ENCODE measurements around the gene RMDN3. TPM values are rescaled to one million over a fixed set of nuclear protein-coding genes. Genes with fewer than 3 reads are reported as not detected.

Gene RMDN3
- total and polyA plus RNA-seq, 9 of the 15 experiments (the other 6 are each of a cell fraction or from before 2014, with no cell fraction given) = 8.1 to 38.2 (median 25.9) TPM

DNA sequence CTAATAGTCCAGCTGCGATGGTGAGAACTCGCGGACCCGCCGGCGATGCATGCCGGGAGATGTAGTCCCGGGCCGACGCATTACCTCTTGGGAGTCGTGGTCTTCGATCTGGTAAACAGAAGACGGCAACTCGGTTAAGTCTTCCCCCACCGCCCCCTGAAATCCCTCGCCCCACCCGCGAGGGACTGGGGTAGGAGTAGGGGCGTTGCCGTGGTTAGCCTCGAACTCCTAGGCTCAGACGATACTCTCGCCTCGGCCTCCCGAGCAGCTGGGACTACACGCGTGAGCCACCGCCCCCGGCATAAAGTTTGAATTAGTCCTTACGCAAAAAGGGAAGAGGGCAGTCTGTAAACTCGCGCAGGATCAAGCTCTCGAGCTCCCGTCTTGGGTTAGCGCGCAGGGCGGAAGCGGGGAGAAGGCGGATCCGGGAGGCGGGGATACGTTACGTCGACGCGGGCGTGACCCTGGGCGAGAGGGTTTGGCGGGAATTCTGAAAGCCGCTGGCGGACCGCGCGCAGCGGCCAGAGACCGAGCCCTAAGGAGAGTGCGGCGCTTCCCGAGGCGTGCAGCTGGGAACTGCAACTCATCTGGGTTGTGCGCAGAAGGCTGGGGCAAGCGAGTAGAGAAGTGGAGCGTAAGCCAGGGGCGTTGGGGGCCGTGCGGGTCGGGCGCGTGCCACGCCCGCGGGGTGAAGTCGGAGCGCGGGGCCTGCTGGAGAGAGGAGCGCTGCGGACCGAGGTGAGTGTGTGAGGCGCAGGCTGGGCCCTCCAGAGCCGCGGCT, 60.2 kb downstream of the RMDN3 start, which contains the start of gene RAD51 (continued):
- TF ChIP-seq, protein P1, sequence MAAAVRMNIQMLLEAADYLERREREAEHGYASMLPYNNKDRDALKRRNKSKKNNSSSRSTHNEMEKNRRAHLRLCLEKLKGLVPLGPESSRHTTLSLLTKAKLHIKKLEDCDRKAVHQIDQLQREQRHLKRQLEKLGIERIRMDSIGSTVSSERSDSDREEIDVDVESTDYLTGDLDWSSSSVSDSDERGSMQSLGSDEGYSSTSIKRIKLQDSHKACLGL (CRISPR knock-in tag; IDR thresholded peaks at IDR 0.05; ENCODE audit: borderline replicate concordance, poor library complexity, severe bottlenecking) = no peak
- TF ChIP-seq SREBF2 (CRISPR knock-in tag; IDR thresholded peaks at IDR 0.05) (no peak), NFE2 (IDR thresholded peaks at IDR 0.05; ENCODE audit: low read depth) (no peak; the same call in 1 of the 2 replicates), CAMTA2 (CRISPR knock-in tag; conservative IDR thresholded peaks at IDR 0.05) (no peak), KHSRP (IDR thresholded peaks at IDR 0.05) (no peak), ZNF77 (CRISPR knock-in tag; IDR thresholded peaks at IDR 0.05) (no peak), NBN (IDR thresholded peaks at IDR 0.05; ENCODE audit: low read depth) (no peak; the same call in 1 of the 2 replicates), ZBTB8A (IDR thresholded peaks at IDR 0.05; ENCODE audit: partially characterized antibody) (no peak), SIN3B (IDR thresholded peaks at IDR 0.05; ENCODE audit: low read depth) (peak; percentile 66; the same call in 1 of the 2 replicates), MTA1 (IDR thresholded peaks at IDR 0.05; ENCODE audit: borderline replicate concordance) (0 out of 2 replicates have a peak, but pooled peaks have one; percentile 21), ZNF175 (CRISPR knock-in tag; IDR thresholded peaks at IDR 0.05; ENCODE audit: low read depth) (no peak)
- TF ChIP-seq, protein P2, sequence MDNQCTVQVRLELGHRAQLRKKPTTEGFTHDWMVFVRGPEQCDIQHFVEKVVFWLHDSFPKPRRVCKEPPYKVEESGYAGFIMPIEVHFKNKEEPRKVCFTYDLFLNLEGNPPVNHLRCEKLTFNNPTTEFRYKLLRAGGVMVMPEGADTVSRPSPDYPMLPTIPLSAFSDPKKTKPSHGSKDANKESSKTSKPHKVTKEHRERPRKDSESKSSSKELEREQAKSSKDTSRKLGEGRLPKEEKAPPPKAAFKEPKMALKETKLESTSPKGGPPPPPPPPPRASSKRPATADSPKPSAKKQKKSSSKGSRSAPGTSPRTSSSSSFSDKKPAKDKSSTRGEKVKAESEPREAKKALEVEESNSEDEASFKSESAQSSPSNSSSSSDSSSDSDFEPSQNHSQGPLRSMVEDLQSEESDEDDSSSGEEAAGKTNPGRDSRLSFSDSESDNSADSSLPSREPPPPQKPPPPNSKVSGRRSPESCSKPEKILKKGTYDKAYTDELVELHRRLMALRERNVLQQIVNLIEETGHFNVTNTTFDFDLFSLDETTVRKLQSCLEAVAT (IDR thresholded peaks at IDR 0.05) = no peak; a peak in 1 of 4 replicates
- TF ChIP-seq, protein P3, sequence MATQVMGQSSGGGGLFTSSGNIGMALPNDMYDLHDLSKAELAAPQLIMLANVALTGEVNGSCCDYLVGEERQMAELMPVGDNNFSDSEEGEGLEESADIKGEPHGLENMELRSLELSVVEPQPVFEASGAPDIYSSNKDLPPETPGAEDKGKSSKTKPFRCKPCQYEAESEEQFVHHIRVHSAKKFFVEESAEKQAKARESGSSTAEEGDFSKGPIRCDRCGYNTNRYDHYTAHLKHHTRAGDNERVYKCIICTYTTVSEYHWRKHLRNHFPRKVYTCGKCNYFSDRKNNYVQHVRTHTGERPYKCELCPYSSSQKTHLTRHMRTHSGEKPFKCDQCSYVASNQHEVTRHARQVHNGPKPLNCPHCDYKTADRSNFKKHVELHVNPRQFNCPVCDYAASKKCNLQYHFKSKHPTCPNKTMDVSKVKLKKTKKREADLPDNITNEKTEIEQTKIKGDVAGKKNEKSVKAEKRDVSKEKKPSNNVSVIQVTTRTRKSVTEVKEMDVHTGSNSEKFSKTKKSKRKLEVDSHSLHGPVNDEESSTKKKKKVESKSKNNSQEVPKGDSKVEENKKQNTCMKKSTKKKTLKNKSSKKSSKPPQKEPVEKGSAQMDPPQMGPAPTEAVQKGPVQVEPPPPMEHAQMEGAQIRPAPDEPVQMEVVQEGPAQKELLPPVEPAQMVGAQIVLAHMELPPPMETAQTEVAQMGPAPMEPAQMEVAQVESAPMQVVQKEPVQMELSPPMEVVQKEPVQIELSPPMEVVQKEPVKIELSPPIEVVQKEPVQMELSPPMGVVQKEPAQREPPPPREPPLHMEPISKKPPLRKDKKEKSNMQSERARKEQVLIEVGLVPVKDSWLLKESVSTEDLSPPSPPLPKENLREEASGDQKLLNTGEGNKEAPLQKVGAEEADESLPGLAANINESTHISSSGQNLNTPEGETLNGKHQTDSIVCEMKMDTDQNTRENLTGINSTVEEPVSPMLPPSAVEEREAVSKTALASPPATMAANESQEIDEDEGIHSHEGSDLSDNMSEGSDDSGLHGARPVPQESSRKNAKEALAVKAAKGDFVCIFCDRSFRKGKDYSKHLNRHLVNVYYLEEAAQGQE (IDR thresholded peaks at IDR 0.05; ENCODE audit: borderline replicate concordance) = no peak
- TF ChIP-seq, protein P3 (CRISPR knock-in tag; IDR thresholded peaks at IDR 0.05; ENCODE audit: low read depth) = no peak
- TF ChIP-seq, protein P4, sequence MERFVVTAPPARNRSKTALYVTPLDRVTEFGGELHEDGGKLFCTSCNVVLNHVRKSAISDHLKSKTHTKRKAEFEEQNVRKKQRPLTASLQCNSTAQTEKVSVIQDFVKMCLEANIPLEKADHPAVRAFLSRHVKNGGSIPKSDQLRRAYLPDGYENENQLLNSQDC (CRISPR knock-in tag; IDR thresholded peaks at IDR 0.05) = no peak
- TF ChIP-seq, protein P5, sequence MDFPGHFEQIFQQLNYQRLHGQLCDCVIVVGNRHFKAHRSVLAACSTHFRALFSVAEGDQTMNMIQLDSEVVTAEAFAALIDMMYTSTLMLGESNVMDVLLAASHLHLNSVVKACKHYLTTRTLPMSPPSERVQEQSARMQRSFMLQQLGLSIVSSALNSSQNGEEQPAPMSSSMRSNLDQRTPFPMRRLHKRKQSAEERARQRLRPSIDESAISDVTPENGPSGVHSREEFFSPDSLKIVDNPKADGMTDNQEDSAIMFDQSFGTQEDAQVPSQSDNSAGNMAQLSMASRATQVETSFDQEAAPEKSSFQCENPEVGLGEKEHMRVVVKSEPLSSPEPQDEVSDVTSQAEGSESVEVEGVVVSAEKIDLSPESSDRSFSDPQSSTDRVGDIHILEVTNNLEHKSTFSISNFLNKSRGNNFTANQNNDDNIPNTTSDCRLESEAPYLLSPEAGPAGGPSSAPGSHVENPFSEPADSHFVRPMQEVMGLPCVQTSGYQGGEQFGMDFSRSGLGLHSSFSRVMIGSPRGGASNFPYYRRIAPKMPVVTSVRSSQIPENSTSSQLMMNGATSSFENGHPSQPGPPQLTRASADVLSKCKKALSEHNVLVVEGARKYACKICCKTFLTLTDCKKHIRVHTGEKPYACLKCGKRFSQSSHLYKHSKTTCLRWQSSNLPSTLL (IDR thresholded peaks at IDR 0.05) = no peak

All from K562 (cell line).